Stimulated activated CD4-positive, alpha-beta T cell treated with anti-CD3 and anti-CD28 coated beads, Interleukin-2, amount 100 ng/mL, for 48 hours (primary cell): ENCODE results near the gene UGT1A9.

Source experiments
- DNase-seq, 2 donors: peaks; one replicate each; pipeline ENCODE4 v3.0.0-alpha.2; 2020

Gene UGT1A9

DNA sequence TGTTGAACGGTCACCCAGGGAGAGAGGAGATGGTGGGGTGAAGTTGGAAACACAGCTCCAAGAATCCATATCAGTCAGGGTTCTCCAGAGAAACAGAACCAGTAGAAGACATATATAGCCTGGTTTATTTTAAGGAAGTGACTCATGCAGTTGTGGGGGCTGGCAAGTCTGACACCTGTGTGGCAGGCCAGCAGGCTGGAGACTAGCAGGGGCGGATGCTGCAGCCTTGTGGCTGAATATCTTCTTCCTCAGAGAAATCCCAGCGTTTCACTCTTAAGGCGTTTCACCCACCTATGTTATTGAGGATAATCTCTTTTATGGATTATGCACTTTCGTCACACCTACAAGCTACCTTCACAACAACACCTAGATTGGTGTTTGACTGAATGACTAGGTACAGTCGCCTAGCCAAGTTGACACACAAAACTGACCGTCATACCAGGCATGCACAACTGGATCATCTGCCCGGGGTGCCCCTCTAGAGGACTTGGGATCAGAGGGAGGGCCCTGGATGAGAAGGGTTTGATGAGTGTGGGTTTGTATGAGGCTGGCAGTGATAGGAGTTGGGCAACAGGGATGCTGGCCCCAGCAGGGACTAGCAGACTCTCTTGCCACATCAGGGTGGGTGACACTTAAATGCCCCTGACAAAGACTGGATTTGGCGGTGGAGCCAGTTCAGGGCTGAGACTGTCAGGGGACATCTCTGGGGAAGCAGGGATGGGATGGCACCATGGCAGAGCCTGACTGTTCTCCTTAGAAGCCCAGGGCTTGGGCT, 129.8 kb downstream of the UGT1A9 start:
- no peak for DNase-seq

GRCh38 chr2:233802132-233802815, 130.6 kb downstream of the UGT1A9 start:
- no peak for DNase-seq

DNA sequence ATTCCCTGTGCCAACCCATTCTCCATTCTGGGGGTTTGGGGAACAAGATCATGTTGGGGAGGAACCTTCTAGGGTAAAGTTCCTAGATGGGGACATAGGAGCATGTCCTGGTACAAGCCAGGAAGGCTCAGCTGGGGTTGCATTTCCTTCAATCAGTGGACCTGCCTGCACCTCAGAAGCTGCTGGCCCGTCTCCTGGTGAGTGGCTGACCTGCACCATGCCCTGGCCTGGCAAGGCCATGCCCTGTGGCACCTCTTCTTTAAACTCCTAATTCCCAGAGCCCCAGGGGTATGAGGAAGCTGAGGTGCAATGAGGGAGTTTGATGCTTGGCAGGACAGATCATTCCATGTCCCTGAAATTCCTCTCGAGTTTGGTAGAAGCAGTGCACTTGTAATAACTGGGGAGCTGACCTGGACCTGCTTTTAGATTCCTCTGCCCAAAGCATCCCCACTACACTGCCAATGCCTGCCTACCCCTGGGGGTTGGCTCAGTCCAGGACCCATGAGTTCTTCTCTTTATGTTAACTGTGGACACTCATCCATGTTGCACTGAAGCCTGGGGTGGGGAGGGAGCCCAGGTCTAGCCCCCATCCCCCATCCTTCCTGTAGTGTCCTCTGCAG, 131.7 kb downstream of the UGT1A9 start:
- no peak for DNase-seq

GRCh38 chr2:233803994-233804393, 132.3 kb downstream of the UGT1A9 start:
- no peak for DNase-seq

- DNase-seq: no peak
Measured at GRCh38 chr2:233807215-233807865, 135.6 kb downstream of the UGT1A9 start.

DNA sequence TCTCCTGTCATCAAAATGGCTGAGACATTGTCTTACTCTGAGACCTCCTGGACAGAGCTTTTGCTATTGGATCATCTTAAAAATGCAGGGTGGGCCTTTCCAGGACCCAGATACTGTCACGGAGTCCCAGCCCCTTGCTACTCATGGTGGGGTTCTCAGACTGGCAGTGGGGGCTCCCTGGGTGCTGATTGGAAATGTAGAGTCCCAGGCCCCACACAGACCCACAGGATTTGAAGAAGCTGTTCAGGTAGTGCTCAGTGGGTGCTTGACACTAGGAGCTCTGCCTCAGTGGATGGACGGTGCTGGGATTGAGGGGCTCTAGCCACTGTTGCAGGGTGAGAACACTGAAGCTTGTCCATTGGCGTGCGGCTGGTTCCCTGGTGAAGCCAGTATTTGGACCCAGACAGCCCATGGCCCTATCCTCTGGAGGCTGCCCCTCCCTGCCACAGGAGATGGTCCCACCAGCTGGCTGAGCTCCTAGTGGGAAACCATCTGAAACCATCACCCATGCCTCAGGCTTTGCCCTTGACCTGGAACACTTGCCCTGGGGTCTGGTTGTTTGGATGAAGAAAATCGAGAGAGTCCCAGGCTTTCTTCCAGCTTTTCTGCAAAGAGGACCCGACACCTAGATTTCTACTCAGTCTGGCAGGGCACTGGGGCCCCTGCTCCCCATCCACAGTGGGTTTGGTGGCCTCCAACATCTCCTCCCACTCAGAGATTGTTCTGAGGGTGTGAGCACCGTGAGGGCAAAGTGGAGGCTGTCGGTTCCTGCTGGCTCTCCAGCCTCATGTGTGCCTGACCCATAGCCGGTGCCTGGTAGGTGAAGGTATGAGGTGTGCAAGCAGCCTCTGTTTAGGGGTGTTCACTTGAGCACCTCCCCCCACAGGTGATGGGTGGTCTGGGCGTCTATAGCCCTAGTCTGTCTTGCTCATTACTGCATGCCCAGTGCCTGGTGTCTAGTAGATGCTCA, 136.6 kb downstream of the UGT1A9 start:
- no peak for DNase-seq

DNA sequence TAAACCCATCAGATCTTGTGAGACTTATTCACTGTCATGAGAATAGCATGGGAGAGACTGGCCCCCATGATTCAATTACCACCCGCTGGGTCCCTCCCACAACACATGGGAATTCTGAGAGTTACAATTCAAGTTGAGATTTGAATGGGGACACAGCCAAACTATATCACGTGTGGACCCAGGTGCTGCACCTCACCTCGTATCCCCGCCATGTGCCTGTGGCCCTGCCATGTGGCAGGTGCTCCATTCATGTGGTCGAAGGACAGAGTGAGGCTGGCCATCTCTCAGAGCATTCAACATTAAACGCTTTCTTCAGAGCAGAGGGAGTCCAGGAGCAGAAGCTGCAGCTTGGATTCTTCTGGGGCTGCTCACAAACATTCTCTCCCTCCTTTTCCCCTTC, 138.7 kb downstream of the UGT1A9 start:
- no peak for DNase-seq

DNA sequence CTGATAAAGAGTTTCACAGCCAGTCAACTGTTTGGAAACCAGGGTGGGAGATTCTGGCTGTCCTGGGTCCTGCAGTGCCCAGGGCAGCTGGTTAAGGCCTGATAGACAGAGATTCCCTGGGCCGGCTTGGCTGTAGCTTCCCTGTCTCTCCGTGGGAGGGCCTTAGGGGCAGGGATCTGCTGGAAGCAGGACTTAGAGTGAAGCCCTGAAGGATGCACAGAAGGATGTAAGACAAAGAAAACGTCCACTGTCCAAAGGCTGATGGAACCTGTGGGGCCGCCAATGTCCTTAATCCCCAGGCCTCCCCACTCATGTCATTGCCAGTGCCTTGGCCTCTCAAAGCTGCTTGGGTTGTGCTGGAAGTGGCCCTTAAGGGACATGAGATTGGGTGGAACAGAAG, 139.4 kb downstream of the UGT1A9 start:
- no peak for DNase-seq

DNA sequence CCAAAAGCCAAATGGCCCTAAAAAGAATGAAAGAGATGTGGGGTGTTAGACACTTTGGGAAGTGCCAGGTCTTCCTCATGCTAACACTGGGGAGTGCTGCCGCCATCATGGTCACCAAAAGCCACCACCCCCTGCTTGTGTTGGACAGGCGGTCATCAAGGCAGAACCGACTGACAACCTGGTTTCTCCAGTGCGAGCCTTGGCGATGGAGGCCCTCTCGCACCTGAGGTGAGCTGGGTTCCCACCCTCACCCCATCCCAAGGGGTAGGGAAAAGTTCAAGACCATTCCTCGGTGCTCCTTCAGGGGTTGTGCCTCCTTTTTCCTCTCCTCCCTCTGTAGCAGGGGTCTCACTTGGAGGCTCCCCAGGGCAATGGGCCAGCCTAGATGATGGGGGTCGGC, 140.0 kb downstream of the UGT1A9 start:
- DNase-seq: no peak

DNA sequence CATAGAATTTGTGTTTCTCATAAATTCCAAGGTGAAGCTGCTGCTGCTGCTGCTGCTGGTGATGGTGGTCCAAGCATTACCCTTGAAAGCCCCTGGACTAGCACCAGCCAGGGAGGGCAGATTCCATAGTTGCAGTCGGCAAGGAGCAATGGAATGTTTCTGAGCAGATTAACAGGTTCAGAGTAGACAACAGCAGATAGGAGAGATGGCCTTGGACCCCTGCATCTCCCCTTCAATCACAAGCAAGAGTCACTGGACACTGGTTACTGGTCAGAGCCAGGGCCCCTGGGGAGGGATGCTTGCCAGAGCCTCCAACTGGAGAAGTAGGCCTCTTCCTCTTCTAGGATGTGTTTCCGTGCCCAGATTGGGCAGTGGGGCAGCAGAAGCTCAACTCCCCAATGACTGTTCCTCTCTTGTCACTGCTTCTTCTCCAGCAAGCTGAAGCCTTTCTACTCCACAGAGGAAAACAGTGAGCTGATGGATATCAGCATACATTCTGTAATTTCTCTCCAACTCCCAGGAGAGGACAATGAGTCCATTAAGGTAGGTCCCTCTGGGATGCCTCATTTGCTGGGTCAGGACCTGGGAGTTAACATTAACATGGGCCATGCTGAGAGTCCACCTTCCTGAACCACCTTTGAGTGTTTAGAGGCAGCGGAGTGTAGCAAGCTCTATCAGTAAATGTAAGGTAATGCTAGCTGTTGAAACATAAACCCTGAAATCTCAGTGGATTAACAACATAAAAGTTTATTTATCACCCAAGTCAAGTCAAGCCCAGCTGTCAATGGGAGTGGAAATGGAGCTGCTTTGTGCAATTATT, 141.7 kb downstream of the UGT1A9 start:
- no peak for DNase-seq

- no peak for DNase-seq
Measured at GRCh38 chr2:233814056-233814835, 142.5 kb downstream of the UGT1A9 start.

- no peak for DNase-seq
Measured at GRCh38 chr2:233815861-233816260, 144.2 kb downstream of the UGT1A9 start.

DNA sequence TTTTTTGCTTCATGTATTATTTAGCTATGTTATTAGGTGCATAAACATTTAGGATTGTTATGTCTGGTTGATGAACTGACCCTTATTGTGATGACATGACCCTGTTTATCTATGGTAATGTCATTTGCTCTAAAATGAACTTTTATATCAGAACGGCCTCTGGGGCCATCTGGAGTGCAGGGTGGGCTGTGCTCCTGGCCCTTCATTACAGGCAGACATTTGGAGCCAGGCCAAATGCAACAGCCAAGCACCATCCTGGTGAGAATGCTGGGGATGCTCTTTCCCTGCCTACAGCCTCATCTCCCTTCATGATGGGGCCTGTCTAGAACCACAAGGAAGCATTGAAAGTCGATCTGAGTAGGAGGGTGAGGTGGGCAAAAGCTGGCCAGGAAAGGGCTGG, 144.6 kb downstream of the UGT1A9 start:
- DNase-seq: no peak

DNA sequence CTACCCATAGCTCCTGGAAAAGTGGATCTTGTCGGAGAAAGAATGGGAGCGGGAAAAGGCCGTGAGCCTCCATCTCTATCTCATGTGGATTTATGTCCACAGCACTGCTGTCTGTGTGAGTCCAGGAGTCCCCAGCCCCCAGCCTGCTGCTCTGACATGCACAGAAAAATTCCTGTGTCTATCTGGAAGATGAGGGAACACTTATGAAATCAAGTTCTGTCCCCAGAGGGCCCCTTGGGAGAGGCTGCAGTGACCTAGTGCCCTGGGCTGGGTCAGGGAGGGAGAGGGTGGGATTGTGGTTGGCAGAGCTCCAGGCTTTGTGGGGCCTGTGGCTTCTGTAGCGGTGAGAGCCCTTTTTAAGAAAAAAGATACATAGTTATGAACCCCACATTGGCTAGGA, 145.1 kb downstream of the UGT1A9 start:
- no peak for DNase-seq

DNA sequence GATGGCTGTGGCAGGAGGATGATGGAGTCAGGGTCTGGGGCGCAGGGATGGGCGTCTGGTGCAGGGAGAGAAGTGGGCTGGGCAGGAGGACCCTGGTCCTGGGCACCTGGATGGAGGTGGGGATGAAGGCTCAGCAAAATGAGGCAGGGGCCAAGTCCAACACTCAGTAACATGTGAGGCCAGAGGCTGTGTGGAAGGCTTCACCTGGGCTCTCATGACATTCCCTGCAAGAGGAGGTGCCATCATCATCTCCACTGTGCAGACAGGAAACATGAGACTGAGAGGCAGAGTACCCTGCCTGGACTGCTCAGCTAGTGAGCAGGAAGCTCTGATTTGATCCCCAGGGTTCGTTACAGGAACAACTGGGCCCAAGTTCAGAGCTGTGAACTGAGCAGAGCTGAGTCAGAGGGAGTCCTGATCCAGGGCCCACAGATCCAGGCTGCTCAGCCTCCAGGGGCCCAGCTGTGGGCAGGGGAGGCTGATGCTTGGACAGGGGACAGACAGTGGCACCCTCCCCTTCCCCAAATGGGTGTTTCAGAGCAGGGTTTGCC, 145.7 kb downstream of the UGT1A9 start:
- no peak for DNase-seq

GRCh38 chr2:233817995-233818638, 146.4 kb downstream of the UGT1A9 start:
- no peak for DNase-seq

DNA sequence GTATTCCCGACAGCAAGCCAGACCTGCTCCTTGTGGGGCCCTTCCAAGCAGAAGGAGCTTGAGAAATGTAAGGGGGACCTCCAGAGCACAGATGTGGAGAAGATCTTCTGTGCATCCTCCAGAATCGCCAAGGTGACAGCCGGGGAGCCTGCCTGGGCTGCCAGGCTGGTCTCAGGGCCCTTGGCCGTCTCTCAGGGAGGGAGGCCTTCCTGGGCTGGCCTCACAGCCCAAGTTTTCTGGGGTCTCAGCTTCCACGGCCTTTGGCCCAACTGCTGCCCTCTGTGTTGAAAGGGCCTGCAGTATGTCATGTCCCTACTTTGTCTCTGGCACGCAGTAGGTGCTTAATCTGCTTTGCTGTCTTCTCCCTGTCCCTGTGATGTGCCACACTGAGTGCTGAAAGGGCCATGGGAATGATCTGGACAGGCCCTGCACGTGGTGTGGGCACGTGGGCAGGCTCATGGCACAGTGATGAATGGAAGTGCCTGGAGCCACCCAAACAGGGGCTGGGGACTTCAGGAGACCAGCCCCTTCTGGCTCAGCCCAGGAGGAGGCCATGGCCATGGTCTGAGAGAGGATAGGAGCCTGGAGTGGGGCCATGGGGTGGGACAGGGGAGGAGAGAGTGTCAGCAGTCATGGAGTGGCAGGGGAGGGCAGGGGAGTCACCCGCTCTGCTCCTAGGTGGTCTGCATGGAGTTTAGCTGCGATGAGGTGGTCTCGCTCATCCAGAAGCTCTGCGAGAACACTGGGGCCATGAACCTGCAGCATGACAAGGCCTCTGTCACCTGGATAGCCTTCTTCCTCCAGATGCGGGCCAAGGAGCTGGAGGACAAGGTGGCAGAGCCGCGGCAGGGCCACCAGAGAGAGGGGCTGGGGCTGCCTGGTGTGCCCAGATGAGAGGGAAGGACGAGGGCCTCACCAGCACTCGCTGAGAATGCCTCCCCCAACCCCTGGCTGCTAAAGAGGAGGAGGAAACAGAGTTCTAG, 147.2 kb downstream of the UGT1A9 start:
- no peak for DNase-seq
